NB4 (cell line): Measurements from ENCODE around the gene DUOX2.

Source experiments
- DNase-seq: peaks from one replicate; pipeline ENCODE4 v3.0.0; 2010; ENCODE audit warnings: low read depth
- H3K4me3 ChIP-seq: one replicate; pipeline ENCODE4 v1.5.1; 2011; ENCODE audit warnings: mild to moderate bottlenecking, low read depth, low read length, moderate library complexity
- CTCF ChIP-seq: IDR thresholded peaks from one replicate; pipeline ENCODE4 v1.5.1; 2012; ENCODE audit warnings: low read depth, low read length
- MAX ChIP-seq: IDR thresholded peaks from 2 replicates; pipeline ENCODE4 v1.6.1; 2011; ENCODE audit warnings: low read depth, low read length
- MYC ChIP-seq: IDR thresholded peaks from 2 replicates; pipeline ENCODE4 v1.6.1; 2011; ENCODE audit warnings: low read depth, low read length
- POLR2A ChIP-seq: IDR thresholded peaks from 2 replicates; pipeline ENCODE4 v1.6.1; 2011; ENCODE audit warnings: mild to moderate bottlenecking; ENCODE audit not compliant: insufficient read length; ENCODE audit errors: extremely low read depth

The DUOX2 gene

GRCh38 chr15:45126535-45127158, 12.7 kb upstream of the DUOX2 start:
- DNase-seq = peak; percentile 42
- H3K4me3 ChIP-seq = no peak overlapping the region
- TF ChIP-seq MYC (no peak), CTCF (peak; percentile 59)

- no peak for DNase-seq
- no peak for TF ChIP-seq CTCF
- no peak for TF ChIP-seq MYC
- no peak for TF ChIP-seq POLR2A
- TF ChIP-seq MAX = no peak
- H3K4me3 ChIP-seq = no peak overlapping the region
Measured at GRCh38 chr15:45123397-45123796, 9.4 kb upstream of the DUOX2 start.

- H3K4me3 ChIP-seq = no peak overlapping the region
- DNase-seq = no peak
- no peak for TF ChIP-seq MYC
- no peak for TF ChIP-seq MAX
- no peak for TF ChIP-seq CTCF
- no peak for TF ChIP-seq POLR2A
Measured at GRCh38 chr15:45122719-45123118, 8.7 kb upstream of the DUOX2 start.

- H3K4me3 ChIP-seq = no peak overlapping the region
- TF ChIP-seq CTCF = no peak
- TF ChIP-seq MYC = no peak
- TF ChIP-seq POLR2A = no peak
- no peak for TF ChIP-seq MAX
- DNase-seq = peak; percentile 13
Measured at GRCh38 chr15:45121706-45122417, 7.9 kb upstream of the DUOX2 start.

- TF ChIP-seq MAX (no peak), POLR2A (no peak), CTCF (no peak), MYC (no peak)
- no peak overlapping the region for H3K4me3 ChIP-seq
- DNase-seq = no peak
Measured at GRCh38 chr15:45121020-45121419, 7.0 kb upstream of the DUOX2 start.
